NCI-H1436 treated with DMSO at 0.1 percent for 48 hours (cell line): ENCODE data around the gene ARL15.

Source experiments
- DNase-seq: peaks from one replicate; lab custom pipeline; 2025; lab: John Stamatoyannopoulos, UW

Gene ARL15

GRCh38 chr5:54148858-54149257 lies 161.5 kb downstream of the ARL15 start:
- DNase-seq: no peak

GRCh38 chr5:54148067-54148845 lies 162.1 kb downstream of the ARL15 start:
- DNase-seq: no peak

GRCh38 chr5:54146916-54147315 lies 163.5 kb downstream of the ARL15 start:
- no peak for DNase-seq

- DNase-seq: no peak
Observed at GRCh38 chr5:54146390-54146789, 164.0 kb downstream of the ARL15 start.

- no peak for DNase-seq
Observed at GRCh38 chr5:54140247-54140840, 170.0 kb downstream of the ARL15 start.

GRCh38 chr5:54136516-54137440 lies 173.6 kb downstream of the ARL15 start:
- DNase-seq: no peak

GRCh38 chr5:54135042-54135441 lies 175.3 kb downstream of the ARL15 start:
- no peak for DNase-seq

GRCh38 chr5:54133917-54134316 lies 176.5 kb downstream of the ARL15 start:
- no peak for DNase-seq

- no peak for DNase-seq
Observed at GRCh38 chr5:54120473-54120872, 189.9 kb downstream of the ARL15 start.

- no peak for DNase-seq
Observed at GRCh38 chr5:54117957-54118356, 192.4 kb downstream of the ARL15 start.

GRCh38 chr5:54115735-54116403 lies 194.5 kb downstream of the ARL15 start:
- DNase-seq: peak; percentile 17

GRCh38 chr5:54113060-54113459 lies 197.3 kb downstream of the ARL15 start:
- no peak for DNase-seq

GRCh38 chr5:54109626-54110330 lies 200.6 kb downstream of the ARL15 start:
- no peak for DNase-seq

- DNase-seq: no peak
Observed at GRCh38 chr5:54108136-54108535, 202.2 kb downstream of the ARL15 start.

- no peak for DNase-seq
Observed at GRCh38 chr5:54103871-54104270, 206.5 kb downstream of the ARL15 start.

GRCh38 chr5:54098267-54098666 lies 212.1 kb downstream of the ARL15 start:
- no peak for DNase-seq

GRCh38 chr5:54095969-54096368 lies 214.4 kb downstream of the ARL15 start:
- no peak for DNase-seq

- no peak for DNase-seq
Observed at GRCh38 chr5:54094706-54095105, 215.7 kb downstream of the ARL15 start.

- no peak for DNase-seq
Observed at GRCh38 chr5:54093861-54094260, 216.5 kb downstream of the ARL15 start.

- DNase-seq: no peak
Observed at GRCh38 chr5:54093081-54093492, 217.3 kb downstream of the ARL15 start.
